ENCODE data around the gene RPF1. TPM values are rescaled to one million over a fixed set of nuclear protein-coding genes. Genes with fewer than 3 reads are reported as not detected.

The RPF1 gene, protein sequence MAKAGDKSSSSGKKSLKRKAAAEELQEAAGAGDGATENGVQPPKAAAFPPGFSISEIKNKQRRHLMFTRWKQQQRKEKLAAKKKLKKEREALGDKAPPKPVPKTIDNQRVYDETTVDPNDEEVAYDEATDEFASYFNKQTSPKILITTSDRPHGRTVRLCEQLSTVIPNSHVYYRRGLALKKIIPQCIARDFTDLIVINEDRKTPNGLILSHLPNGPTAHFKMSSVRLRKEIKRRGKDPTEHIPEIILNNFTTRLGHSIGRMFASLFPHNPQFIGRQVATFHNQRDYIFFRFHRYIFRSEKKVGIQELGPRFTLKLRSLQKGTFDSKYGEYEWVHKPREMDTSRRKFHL
- 10 to 100 TPM; 35.7 to 49.8 (median 46.2) TPM for total RNA-seq

DNA sequence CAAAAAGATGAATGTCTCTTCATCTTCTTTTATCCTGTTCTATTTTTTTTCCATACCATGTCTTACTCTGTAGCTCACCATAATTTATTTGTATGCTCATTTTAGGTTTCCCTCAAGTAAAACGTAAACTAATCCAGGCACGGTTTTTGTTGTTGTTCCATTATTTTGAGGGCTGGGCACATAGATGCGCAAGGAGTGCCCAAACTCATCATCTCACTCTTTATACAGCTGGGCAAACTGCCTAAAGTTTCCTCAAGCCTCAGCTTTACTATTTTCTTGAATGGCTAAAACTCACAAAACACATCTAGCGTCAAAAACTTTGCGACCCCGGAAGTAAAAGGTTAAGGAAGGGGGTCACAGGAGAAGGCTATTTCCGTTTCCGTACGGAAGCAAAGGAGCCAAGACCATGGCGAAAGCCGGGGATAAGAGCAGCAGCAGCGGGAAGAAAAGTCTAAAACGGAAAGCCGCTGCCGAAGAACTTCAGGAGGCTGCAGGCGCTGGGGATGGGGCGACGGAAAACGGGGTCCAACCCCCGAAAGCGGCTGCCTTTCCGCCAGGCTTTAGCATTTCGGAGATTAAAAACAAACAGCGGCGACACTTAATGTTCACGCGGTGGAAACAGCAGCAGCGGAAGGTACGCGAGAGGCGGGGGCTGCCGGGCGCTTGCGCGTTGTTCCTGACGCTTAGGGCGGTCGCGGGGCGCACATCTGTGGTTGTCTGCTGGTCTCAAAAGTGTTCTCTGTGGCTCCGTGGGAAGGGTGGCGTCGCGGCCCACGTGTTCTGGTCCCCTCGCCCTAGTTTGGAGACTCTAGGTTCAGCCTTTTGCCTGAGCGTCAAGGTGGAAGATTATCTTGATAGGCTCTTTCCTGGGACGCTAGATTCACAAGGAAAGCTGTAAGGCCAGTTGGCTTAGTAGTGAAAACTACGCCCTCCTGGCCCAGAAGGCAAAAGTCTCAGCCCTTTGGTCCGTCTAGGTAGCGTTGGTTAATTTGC is at the start of gene RPF1:
RPF1 (plus strand) TSS at position 391 of the 993 bp plus-strand sequence; CDS start at position 407, 16 bp downstream.
- WGBS, 2 donors (ENCODE audit: low coverage in 1 of 2): 11 to 14% methylated on average over 8 to 12 of the region's 51 CpGs

DNA sequence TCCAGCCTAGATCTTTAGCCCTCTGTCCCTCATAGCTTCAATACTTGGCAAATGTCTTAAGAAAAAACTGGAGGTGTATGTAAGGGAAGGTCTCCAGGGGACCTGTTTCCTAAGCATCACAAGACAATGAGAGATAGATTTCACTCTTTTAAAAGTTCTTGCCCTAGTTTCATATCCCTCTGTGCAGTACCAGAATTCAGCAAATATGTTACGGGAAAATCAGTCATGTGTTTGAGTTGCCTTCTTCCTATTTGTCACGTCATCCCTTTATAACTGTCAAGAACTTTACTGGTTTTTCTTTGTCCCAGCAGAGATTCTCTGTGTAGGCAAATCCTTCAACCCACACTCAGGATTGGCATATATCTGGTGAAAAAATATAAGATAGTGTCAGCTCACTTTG is 48.5 kb upstream of the RPF1 start:
- H3K4me3 ChIP-seq: no peak overlapping the region
- no peaks in the 10 kb centered on the region for H3K27me3 ChIP-seq
- no peak overlapping the region for H3K27ac ChIP-seq
- 83 to 84% methylated on average over 2 of the region's 2 CpGs for WGBS, 2 donors (ENCODE audit: low coverage in 1 of 2)
- TF ChIP-seq CTCF (IDR thresholded peaks at IDR 0.05) (no peak), EP300 (IDR thresholded peaks at IDR 0.05) (no peak), POLR2AphosphoS5 (IDR thresholded peaks at IDR 0.05) (no peak), POLR2A (IDR thresholded peaks at IDR 0.05) (no peak)
- no peak for ATAC-seq
- H3K36me3 ChIP-seq: no peaks in the 10 kb centered on the region
- peaks cover 0 to 7% (median 0%) of the 10 kb centered on the region in 3 donors for H3K9me3 ChIP-seq
- H3K4me1 ChIP-seq: peaks cover 0 to 9% (median 0%) of the 10 kb centered on the region in 3 donors

More for the DNA sequence above, at the start of gene RPF1:
- H3K4me1 ChIP-seq: peaks cover 2 to 36% (median 13%) of the 10 kb centered on the region in 3 donors
- peak within 1 kb of the TSS; percentile 64 to 92 (median 78) for H3K27ac ChIP-seq
- H3K4me3 ChIP-seq: peak within 1 kb of the TSS; percentile 61 to 81
- ATAC-seq: peak; percentile 92
- no peaks in the 10 kb centered on the region for H3K9me3 ChIP-seq
- peaks cover 29% of the 10 kb centered on the region for H3K27me3 ChIP-seq
- TF ChIP-seq CTCF (IDR thresholded peaks at IDR 0.05) (no peak), POLR2A (IDR thresholded peaks at IDR 0.05) (peak; percentile 45 to 60), POLR2AphosphoS5 (IDR thresholded peaks at IDR 0.05) (peak; percentile 83)
- H3K36me3 ChIP-seq: peaks cover 0 to 17% of the 10 kb centered on the region in 2 donors

DNA sequence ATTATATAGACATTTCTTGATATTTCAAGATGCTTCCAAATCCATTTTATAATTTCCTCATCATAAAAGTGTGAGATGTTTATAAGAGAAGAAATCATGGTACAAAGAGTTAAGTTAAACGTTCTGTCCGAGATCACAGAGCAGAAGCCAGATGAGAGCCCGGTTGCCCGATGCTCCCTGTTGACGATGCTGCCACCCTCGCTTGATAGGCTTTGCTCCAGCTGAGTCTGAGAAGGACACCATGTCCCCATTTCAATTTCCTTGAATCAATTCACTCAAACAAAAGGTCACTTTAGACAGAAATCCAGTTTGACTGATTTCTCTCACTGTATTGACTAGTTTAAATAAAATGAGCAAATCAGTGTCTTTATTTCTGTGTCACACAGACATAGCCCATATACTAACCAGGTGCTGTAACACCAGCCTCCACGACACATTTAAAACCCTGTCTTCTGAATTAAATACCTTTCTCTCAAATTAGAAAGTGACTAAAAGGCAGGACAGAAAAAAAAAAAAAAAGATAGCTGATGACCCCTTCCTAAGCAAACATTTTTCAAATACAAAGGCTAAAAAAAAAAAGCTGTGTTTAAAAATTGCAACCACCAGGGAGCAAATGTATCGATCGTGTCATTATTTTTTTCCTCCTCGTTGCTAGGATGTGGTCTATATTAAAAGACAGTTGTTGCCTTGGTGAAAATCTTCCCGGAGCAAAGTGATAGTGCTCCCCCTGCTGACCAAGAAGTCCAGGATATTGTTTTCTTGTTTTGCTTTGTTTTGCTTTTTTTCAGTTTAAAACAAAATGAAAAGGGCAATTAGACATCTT is 45.6 kb upstream of the RPF1 start:
- peaks cover 0 to 7% (median 0%) of the 10 kb centered on the region in 3 donors for H3K9me3 ChIP-seq
- H3K27ac ChIP-seq: no peak overlapping the region
- TF ChIP-seq POLR2A (IDR thresholded peaks at IDR 0.05) (no peak), POLR2AphosphoS5 (IDR thresholded peaks at IDR 0.05) (no peak), CTCF (IDR thresholded peaks at IDR 0.05) (peak; percentile 70 to 85 (median 73)), EP300 (IDR thresholded peaks at IDR 0.05) (no peak)
- 5 to 24% methylated on average over 10 to 11 of the region's 11 CpGs for WGBS, 2 donors (ENCODE audit: low coverage in 1 of 2)
- no peaks in the 10 kb centered on the region for H3K36me3 ChIP-seq
- H3K4me1 ChIP-seq: peaks cover 0 to 9% (median 0%) of the 10 kb centered on the region in 3 donors
- peak overlapping the region; percentile 25 for H3K4me3 ChIP-seq
- peak; percentile 69 for ATAC-seq
- H3K27me3 ChIP-seq: no peaks in the 10 kb centered on the region

DNA sequence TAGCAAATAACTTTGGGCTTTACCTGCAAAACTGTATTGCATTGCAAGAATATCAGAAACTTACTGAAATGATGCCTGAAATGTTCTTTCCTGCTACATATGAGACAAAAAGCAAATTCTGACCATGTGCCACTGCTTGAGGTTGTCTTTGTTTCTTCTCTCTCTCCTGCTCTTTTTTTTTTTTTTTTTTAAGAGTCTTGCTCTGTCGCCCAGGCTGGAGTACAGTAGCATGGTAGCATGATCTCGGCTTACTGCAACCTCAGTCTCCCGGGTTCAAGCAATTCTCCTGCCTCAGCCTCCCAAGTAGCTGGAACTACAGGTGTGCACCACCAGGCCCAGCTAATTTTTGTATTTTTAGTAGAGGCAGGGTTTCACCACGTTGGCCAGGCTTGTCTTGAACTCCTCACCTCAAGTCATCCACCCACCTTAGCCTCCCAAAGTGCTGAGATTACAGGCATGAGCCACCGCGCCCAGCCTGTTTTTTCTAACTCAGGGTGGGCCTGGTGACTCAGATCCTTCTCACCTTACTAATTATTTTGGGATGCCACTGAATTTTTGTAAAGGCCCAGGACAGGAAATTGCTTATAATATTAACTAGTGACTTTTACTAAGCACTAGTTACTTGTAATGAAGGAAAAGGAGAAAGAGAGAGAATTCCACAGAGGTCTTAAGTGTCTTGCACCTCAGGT is 44.8 kb upstream of the RPF1 start:
- WGBS, 2 donors (ENCODE audit: low coverage in 1 of 2): 72% methylated on average over 6 of the region's 6 CpGs; no CpG with 5 or more reads in 1 of the 2 donors
- Histone ChIP-seq H3K9me3 (peaks cover 0 to 7% (median 0%) of the 10 kb centered on the region in 3 donors), H3K4me3 (no peak overlapping the region), H3K4me1 (peaks cover 0 to 9% (median 0%) of the 10 kb centered on the region in 3 donors), H3K36me3 (no peaks in the 10 kb centered on the region), H3K27ac (no peak overlapping the region), H3K27me3 (no peaks in the 10 kb centered on the region)
- TF ChIP-seq EP300 (IDR thresholded peaks at IDR 0.05): no peak
- no peak for TF ChIP-seq POLR2AphosphoS5 (IDR thresholded peaks at IDR 0.05)
- no peak for TF ChIP-seq POLR2A (IDR thresholded peaks at IDR 0.05)
- no peak for TF ChIP-seq CTCF (IDR thresholded peaks at IDR 0.05)
- ATAC-seq: no peak

Measured in gastroesophageal sphincter (tissue), 4 donors.